Endothelial cell of umbilical vein (primary cell): ENCODE measurements around the gene MACROD2. TPM values are rescaled to one million over a fixed set of nuclear protein-coding genes. Genes with fewer than 3 reads are reported as not detected.

ENCODE experiments used
- BruUV-seq: library from RNA; stranded (reverse); fragments of 400-500 nt; replicated peaks from 2 replicates; lab custom pipeline; 2021; lab: Mats Ljungman, UMichigan
- CTCF ChIA-PET: fragments of 300-600, 350-600 bp; sonication (Branson Sonifier 250); formaldehyde crosslinking; loops from one replicate; lab custom pipeline; 2021; ENCODE audit warnings: antibody characterized with exemption, inconsistent platforms; lab: Charles Lee
- POLR2A ChIA-PET: fragments of 300-600, 350-600 bp; sonication (Branson Sonifier 250); formaldehyde crosslinking; loops from one replicate; lab custom pipeline; 2021; ENCODE audit warnings: antibody characterized with exemption, inconsistent platforms; lab: Charles Lee
- DNase-seq: peaks from one replicate; pipeline ENCODE4 v3.0.0-alpha.2; 2011; ENCODE audit warnings: low read depth, low spot score
- FAIRE-seq: peaks from 2 replicates; lab custom pipeline; 2011; peaks lifted over from hg19 to GRCh38; lab: Jason Lieb, UNC
- H2AFZ ChIP-seq: 2 replicates; pipeline ENCODE4 v1.6.0; 2012; ENCODE audit warnings: low read depth, low read length, control low read depth, inconsistent platforms
- H3K27ac ChIP-seq: 2 replicates; pipeline ENCODE4 v1.5.1; 2011; ENCODE audit warnings: low read depth, mild to moderate bottlenecking, control low read depth, low read length, moderate library complexity; ENCODE audit not compliant: insufficient read depth
- H3K27me3 ChIP-seq, 2 experiments: 2 replicates each; pipeline versions ENCODE4 v1.6.0 to v1.6.1; 2011; ENCODE audit warnings: low read length in 2 of 2, mixed read lengths in 1 of 2; ENCODE audit not compliant: control insufficient read depth in 2 of 2, insufficient read depth in 2 of 2
- H3K36me3 ChIP-seq, 2 experiments: 2 replicates in 1 of 2; 3 replicates in 1 of 2; pipeline ENCODE4 v1.5.1; 2011; ENCODE audit warnings: low read length in 2 of 2, mild to moderate bottlenecking in 1 of 2, moderate library complexity in 1 of 2; ENCODE audit not compliant: control insufficient read depth in 2 of 2, insufficient read depth in 2 of 2; ENCODE audit errors: extremely low read depth in 1 of 2
- H3K4me1 ChIP-seq: 3 replicates; pipeline ENCODE4 v1.5.1; 2011; ENCODE audit warnings: mild to moderate bottlenecking, low read length; ENCODE audit not compliant: control insufficient read depth, insufficient read depth; ENCODE audit errors: extremely low read depth
- H3K4me2 ChIP-seq: 2 replicates; pipeline ENCODE4 v1.6.1; 2011; ENCODE audit warnings: low read length, control low read depth, mixed read lengths; ENCODE audit not compliant: insufficient read depth
- H3K4me3 ChIP-seq, 3 experiments: fragments of 200-600 bp in 1 of 3; sonication (generic), shearing (Covaris generic) in 1 of 3; replicated peaks in 1 of 3; 2 replicates each; pipeline ENCODE4 v1.5.1; 2011 to 2016; ENCODE audit warnings: control low read depth in 3 of 3, low read length in 3 of 3, mild to moderate bottlenecking in 2 of 3, inconsistent platforms in 1 of 3, low read depth in 1 of 3, moderate library complexity in 1 of 3; ENCODE audit not compliant: insufficient read depth in 1 of 3
- H3K79me2 ChIP-seq: 2 replicates; pipeline ENCODE4 v1.6.0; 2012; ENCODE audit warnings: low read length, inconsistent platforms; ENCODE audit not compliant: control insufficient read depth, insufficient read depth
- H3K9ac ChIP-seq: replicated peaks from 2 replicates; pipeline ENCODE3; 2011; ENCODE audit warnings: low read length, control low read depth; ENCODE audit not compliant: insufficient read depth; ENCODE audit errors: extremely low read depth
- H3K9me1 ChIP-seq: replicated peaks from 3 replicates; pipeline ENCODE4 v1.6.0; 2011; ENCODE audit warnings: mild to moderate bottlenecking, low read length; ENCODE audit not compliant: control insufficient read depth, insufficient read depth; ENCODE audit errors: extremely low read depth
- H3K9me3 ChIP-seq: replicated peaks from 2 replicates; pipeline ENCODE4 v1.5.1; 2012; ENCODE audit warnings: low read length, inconsistent platforms; ENCODE audit not compliant: control insufficient read depth, insufficient read depth
- H4K20me1 ChIP-seq: replicated peaks from 2 replicates; pipeline ENCODE3; 2011; ENCODE audit warnings: mild to moderate bottlenecking, low read length; ENCODE audit not compliant: control insufficient read depth, insufficient read depth; ENCODE audit errors: extremely low read depth
- CTCF ChIP-seq, 2 donors: IDR thresholded peaks; 1 replicate in 1 of 2; 2 replicates in 1 of 2; pipeline ENCODE4 v1.5.1; 2011; ENCODE audit warnings: low read length in 2 of 2, mild to moderate bottlenecking in 2 of 2, moderate library complexity in 2 of 2, control low read depth in 1 of 2, inconsistent platforms in 1 of 2, low read depth in 1 of 2; ENCODE audit not compliant: insufficient read depth in 1 of 2; ENCODE audit errors: extremely low read depth in 1 of 2
- EZH2 ChIP-seq: IDR thresholded peaks from 2 replicates; pipeline ENCODE4 v1.6.1; 2012; ENCODE audit warnings: borderline replicate concordance, low read depth, mild to moderate bottlenecking, moderate library complexity, low read length, inconsistent platforms; ENCODE audit not compliant: severe bottlenecking
- FOS ChIP-seq: IDR thresholded peaks from 2 replicates; pipeline ENCODE4 v1.6.1; 2011; ENCODE audit warnings: mild to moderate bottlenecking, low read length, moderate library complexity, borderline replicate concordance; ENCODE audit not compliant: insufficient read depth
- GATA2 ChIP-seq: IDR thresholded peaks from 2 replicates; pipeline ENCODE4 v1.7.0; 2011; ENCODE audit warnings: low read depth, mild to moderate bottlenecking, moderate library complexity, mixed read lengths, low read length; ENCODE audit not compliant: insufficient read length, insufficient read depth
- JUN ChIP-seq: IDR thresholded peaks from 2 replicates; pipeline ENCODE4 v1.6.1; 2011; ENCODE audit warnings: borderline replicate concordance, low read depth; ENCODE audit not compliant: insufficient read length, insufficient read depth
- MAX ChIP-seq: IDR thresholded peaks from 2 replicates; pipeline ENCODE4 v1.6.1; 2011; ENCODE audit not compliant: insufficient read depth, insufficient read length
- MYC ChIP-seq: IDR thresholded peaks from one replicate; pipeline ENCODE4 v1.6.1; 2011; ENCODE audit warnings: mild to moderate bottlenecking, low read depth, low read length
- POLR2A ChIP-seq: IDR thresholded peaks from 2 replicates; pipeline ENCODE4 v1.6.1; 2012; ENCODE audit warnings: low read depth, mild to moderate bottlenecking, control low read depth, low read length
- POLR2AphosphoS5 ChIP-seq: IDR thresholded peaks from 2 replicates; pipeline ENCODE4 v1.6.1; 2012; ENCODE audit warnings: low read depth, mild to moderate bottlenecking, control low read depth, low read length, moderate library complexity; ENCODE audit not compliant: insufficient read depth
- dilution Hi-C: fragments of 300-500 bp; cut with MboI; formaldehyde crosslinking; loops from one replicate; pipeline ENCODE4 v1.15.0; 2019; ENCODE audit warnings: low sequenced_read_pairs; ENCODE audit not compliant: extremely low pct_ligation_motif_present
- intact Hi-C: fragments of 100-400 bp; cut with micrococcal nuclease; formaldehyde crosslinking; loops from one replicate; pipeline ENCODE4 v1.10.0; 2022
- polyA plus RNA-seq, 4 experiments: library from polyadenylated mRNA; depleted of rRNA in 3 of 4; stranded (reverse) in 3 of 4; unstranded in 1 of 4; fragments of >200 nt; gene quantifications; 2 replicates each; pipeline versions ENCODE4 v1.2.1 to v1.2.3, GENCODE V29; 2011 to 2012; ENCODE audit warnings: missing spikeins in 1 of 4
- total RNA-seq: library from RNA; stranded (reverse); gene quantifications from 2 replicates; pipeline ENCODE4 v1.2.3, GENCODE V29; 2021

MACROD2 gene
- total and polyA plus RNA-seq, 2 donors (not counting 3 experiments of a cell fraction or from before 2014, with no cell fraction given): 0.11 to 0.73 TPM

GRCh38 chr20:15185322-15185721, 1190.0 kb downstream of the MACROD2 start:
- DNase-seq: no peak
- TF ChIP-seq MYC: no peak
- no peak for TF ChIP-seq CTCF (IDR thresholded peaks at IDR 0.05; ENCODE audit: extremely low read depth in 1 of 2, insufficient read depth in 1 of 2, low read depth in 1 of 2, low read length in 2 of 2)
- no peak for TF ChIP-seq FOS
- no peak for TF ChIP-seq EZH2
- no peak for TF ChIP-seq JUN
- POLR2A ChIA-PET: no interaction called here

GRCh38 chr20:15185913-15186312, 1190.6 kb downstream of the MACROD2 start:
- no TSS peak for BruUV-seq
- H3K79me2 ChIP-seq: no peaks in the 10 kb centered on the region
- TF ChIP-seq MYC: no peak
- TF ChIP-seq POLR2A: no peak
- TF ChIP-seq GATA2: no peak
- TF ChIP-seq FOS: no peak
- no peak for TF ChIP-seq EZH2
- TF ChIP-seq CTCF (IDR thresholded peaks at IDR 0.05; ENCODE audit: extremely low read depth in 1 of 2, insufficient read depth in 1 of 2, low read depth in 1 of 2, low read length in 2 of 2): no peak
- TF ChIP-seq JUN: no peak
- TF ChIP-seq MAX: no peak
- no peak for TF ChIP-seq POLR2AphosphoS5
- ChIA-PET POLR2A (no interaction called here), CTCF (no interaction called here)
- dilution Hi-C loops (no loop called here), intact Hi-C loops (no loop called here)
- H3K4me1 ChIP-seq: no peaks in the 10 kb centered on the region
- H4K20me1 ChIP-seq: no peaks in the 10 kb centered on the region
- no peak overlapping the region for H3K9ac ChIP-seq
- no peak overlapping the region for H3K4me2 ChIP-seq
- H2AFZ ChIP-seq: no peak overlapping the region
- H3K27ac ChIP-seq: no peak overlapping the region
- DNase-seq: no peak
- no peak overlapping the region for H3K4me3 ChIP-seq
- H3K27me3 ChIP-seq: peaks cover 0 to 3% of the 10 kb centered on the region in 2 experiments
- H3K9me3 ChIP-seq: no peaks in the 10 kb centered on the region
- H3K9me1 ChIP-seq: no peaks in the 10 kb centered on the region
- no peak for FAIRE-seq
- no peaks in the 10 kb centered on the region for H3K36me3 ChIP-seq

More at GRCh38 chr20:15185322-15185721, 1190.0 kb downstream of the MACROD2 start:
- no peaks in the 10 kb centered on the region for H4K20me1 ChIP-seq
- CTCF ChIA-PET: no interaction called here
- dilution Hi-C loops (no loop called here), intact Hi-C loops (no loop called here)
- no peaks in the 10 kb centered on the region for H3K4me1 ChIP-seq
- H3K27me3 ChIP-seq: no peaks in the 10 kb centered on the region
- FAIRE-seq: no peak
- H3K4me3 ChIP-seq: no peak overlapping the region
- no peaks in the 10 kb centered on the region for H3K9me1 ChIP-seq
- H3K27ac ChIP-seq: no peak overlapping the region
- no peak overlapping the region for H3K4me2 ChIP-seq
- no peaks in the 10 kb centered on the region for H3K79me2 ChIP-seq
- no peak overlapping the region for H3K9ac ChIP-seq
- no peaks in the 10 kb centered on the region for H3K9me3 ChIP-seq
- no TSS peak for BruUV-seq
- no peaks in the 10 kb centered on the region for H3K36me3 ChIP-seq
- no peak overlapping the region for H2AFZ ChIP-seq
